HG02763 (cell line): ENCODE results near the gene MYEOV.

Source experiments
- ATAC-seq: cut with Tn5 transposase; IDR thresholded peaks from one replicate; pipeline ENCODE4 v1.9.1; 2021; ENCODE audit warnings: mild to moderate bottlenecking, moderate library complexity; ENCODE audit not compliant: unreplicated experiment

MYEOV gene

DNA sequence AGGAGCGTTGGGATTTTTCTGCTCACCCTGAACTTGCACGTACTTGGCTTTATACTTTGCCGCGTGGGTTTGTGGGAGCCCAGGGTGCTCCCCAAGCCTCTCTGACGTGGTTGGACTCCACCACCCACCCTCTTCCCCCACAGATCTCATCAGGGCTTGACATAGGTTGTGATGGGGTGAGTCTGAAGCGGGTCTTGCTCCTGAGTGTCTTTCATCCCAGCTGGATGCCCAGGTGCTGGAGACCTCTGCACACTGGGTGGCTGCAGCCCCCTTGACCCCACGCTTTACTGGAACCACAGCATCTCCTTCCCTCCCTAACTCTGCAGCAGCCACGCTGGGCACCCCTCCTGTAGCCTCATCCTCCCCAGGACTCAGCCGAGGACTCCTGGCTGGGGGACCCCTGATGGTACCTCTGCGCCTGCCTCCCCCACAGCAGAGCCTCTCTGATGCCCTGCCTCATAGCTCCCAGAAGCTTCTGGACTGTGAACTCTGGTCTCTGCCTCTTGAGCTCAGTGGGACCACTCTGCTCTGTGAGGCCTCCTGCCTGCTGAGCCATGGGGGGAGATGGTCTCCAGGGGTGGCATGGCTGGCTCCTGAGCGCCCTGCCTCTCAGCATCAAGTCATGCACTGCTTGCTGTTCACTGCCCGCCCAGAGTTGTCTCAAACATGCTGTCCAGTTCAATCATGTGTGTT is 45.2 kb downstream of the MYEOV start:
- no peak for ATAC-seq

- no peak for ATAC-seq
Observed at GRCh38 chr11:69339983-69340565, 46.1 kb downstream of the MYEOV start.

GRCh38 chr11:69342588-69343330 is 48.8 kb downstream of the MYEOV start:
- no peak for ATAC-seq

- ATAC-seq = no peak
Observed at GRCh38 chr11:69343401-69344321, 49.7 kb downstream of the MYEOV start.

GRCh38 chr11:69344570-69345145 is 50.7 kb downstream of the MYEOV start:
- no peak for ATAC-seq
